NCI-H1417 treated with DMSO at 0.1 percent for 48 hours (cell line): Measurements from ENCODE around the gene MYO18B.
A peak's percentile ranks its signal among the peaks of the same experiment; 100 is the strongest.
"Not testable (repeated sequence)": the region's sequence is repeated elsewhere in the genome, so short reads cannot be mapped to it uniquely, and the experiment has no call there.

Source experiments
- DNase-seq: peaks from one replicate; lab custom pipeline; 2025; lab: John Stamatoyannopoulos, UW

The MYO18B gene

GRCh38 chr22:25942856-25943411, 200.9 kb downstream of the MYO18B start:
- peak; percentile 47 for DNase-seq

- DNase-seq, result no peak
Measured at GRCh38 chr22:25950111-25950510, 208.1 kb downstream of the MYO18B start.

- no peak for DNase-seq
Measured at GRCh38 chr22:25953276-25953675, 211.3 kb downstream of the MYO18B start.

- DNase-seq, result no peak
Measured at GRCh38 chr22:25953919-25954318, 211.9 kb downstream of the MYO18B start.

GRCh38 chr22:25955323-25955722, 213.3 kb downstream of the MYO18B start:
- DNase-seq, result no peak

GRCh38 chr22:25956801-25957200, 214.8 kb downstream of the MYO18B start:
- no peak for DNase-seq

GRCh38 chr22:25959818-25960774, 218.1 kb downstream of the MYO18B start:
- no peak for DNase-seq

GRCh38 chr22:25961699-25962098, 219.7 kb downstream of the MYO18B start:
- DNase-seq, result no peak

GRCh38 chr22:25962711-25963110, 220.7 kb downstream of the MYO18B start:
- DNase-seq, result no peak

- no peak for DNase-seq
Measured at GRCh38 chr22:25964961-25965730, 223.2 kb downstream of the MYO18B start.

- DNase-seq, result no peak
Measured at GRCh38 chr22:25966448-25966913, 224.5 kb downstream of the MYO18B start.

GRCh38 chr22:25969286-25969685, 227.3 kb downstream of the MYO18B start:
- no peak for DNase-seq

- no peak for DNase-seq
Measured at GRCh38 chr22:25969901-25970300, 227.9 kb downstream of the MYO18B start.

- DNase-seq, result no peak
Measured at GRCh38 chr22:25970374-25970911, 228.5 kb downstream of the MYO18B start.

- DNase-seq, result no peak
Measured at GRCh38 chr22:25970999-25971811, 229.2 kb downstream of the MYO18B start.

- DNase-seq, result no peak
Measured at GRCh38 chr22:25972397-25972796, 230.4 kb downstream of the MYO18B start.

GRCh38 chr22:25976356-25976755, 234.4 kb downstream of the MYO18B start:
- DNase-seq, result no peak

GRCh38 chr22:25979968-25980367, 238.0 kb downstream of the MYO18B start:
- no peak for DNase-seq

- DNase-seq, result not testable (repeated sequence)
Measured at GRCh38 chr22:25984911-25985310, 242.9 kb downstream of the MYO18B start.

GRCh38 chr22:25987948-25988347, 246.0 kb downstream of the MYO18B start:
- DNase-seq, result no peak

GRCh38 chr22:25990940-25991339, 249.0 kb downstream of the MYO18B start:
- no peak for DNase-seq
